Measurements from ENCODE around the gene MGLL. TPM values are rescaled to one million over a fixed set of nuclear protein-coding genes. Genes with fewer than 3 reads are reported as not detected.
A peak's percentile ranks its signal among the peaks of the same experiment; 100 is the strongest.

MGLL gene
- total RNA-seq, 2 experiments from 2014 or later: 19.2 to 21.6 TPM

- DNase-seq (ENCODE audit: low spot score): no peak
- no peak overlapping the region for H3K4me3 ChIP-seq (ENCODE audit: low read depth, low read length, poor library complexity, severe bottlenecking)
- ChIA-PET POLR2A (no interaction called here), CTCF (ENCODE audit: unreplicated experiment) (no interaction called here)
- H2AFZ ChIP-seq (ENCODE audit: low read length): no peak overlapping the region
- no peak overlapping the region for H3K4me2 ChIP-seq (ENCODE audit: low read length)
- no peak for TF ChIP-seq CTCF (conservative IDR thresholded peaks at IDR 0.05; ENCODE audit: low read length)
- TF ChIP-seq EZH2phosphoT487 (IDR thresholded peaks at IDR 0.05; ENCODE audit: borderline replicate concordance, low read depth, low read length): no peak
- no peaks in the 10 kb centered on the region for H3K9me3 ChIP-seq (ENCODE audit: low read length)
- BruUV-seq (replicated peaks): no TSS peak
- no peak overlapping the region for H3K27ac ChIP-seq (ENCODE audit: low read depth, low read length, poor library complexity, severe bottlenecking)
- no peaks in the 10 kb centered on the region for H3K79me2 ChIP-seq (ENCODE audit: insufficient read depth, low read depth, low read length)
- no peaks in the 10 kb centered on the region for H3K36me3 ChIP-seq (ENCODE audit: insufficient read depth, low read length)
- intact Hi-C loops (cut with micrococcal nuclease; ENCODE audit: unreplicated experiment): no loop called here
- no peaks in the 10 kb centered on the region for H3K9me2 ChIP-seq (ENCODE audit: insufficient read depth, low read length)
- no peaks in the 10 kb centered on the region for H3K4me1 ChIP-seq (ENCODE audit: insufficient read depth, low read length, poor library complexity, severe bottlenecking)
- H4K20me1 ChIP-seq (ENCODE audit: insufficient read depth, low read length): no peaks in the 10 kb centered on the region
These were observed 167.9 kb downstream of the MGLL start for GRCh38 chr3:127654374-127654773.

GRCh38 chr3:127652246-127652995 lies 169.9 kb downstream of the MGLL start:
- Histone ChIP-seq H3K27ac (ENCODE audit: low read depth, low read length, poor library complexity, severe bottlenecking) (no peak overlapping the region), H3K36me3 (ENCODE audit: insufficient read depth, low read length) (no peaks in the 10 kb centered on the region), H3K4me1 (ENCODE audit: insufficient read depth, low read length, poor library complexity, severe bottlenecking) (no peaks in the 10 kb centered on the region), H2AFZ (ENCODE audit: low read length) (no peak overlapping the region), H3K4me3 (ENCODE audit: low read depth, low read length, poor library complexity, severe bottlenecking) (no peak overlapping the region), H4K20me1 (ENCODE audit: insufficient read depth, low read length) (no peaks in the 10 kb centered on the region), H3K9me3 (ENCODE audit: low read length) (no peaks in the 10 kb centered on the region), H3K79me2 (ENCODE audit: insufficient read depth, low read depth, low read length) (no peaks in the 10 kb centered on the region), H3K9me2 (ENCODE audit: insufficient read depth, low read length) (no peaks in the 10 kb centered on the region), H3K4me2 (ENCODE audit: low read length) (no peak overlapping the region)
- POLR2A ChIA-PET: interaction anchor here (0.6 kb wide), 1 partner anchor 188 kb away, joined by 3 read pairs; no protein-coding TSS in a partner anchor
- no TSS peak for BruUV-seq (replicated peaks)
- CTCF ChIA-PET (ENCODE audit: unreplicated experiment): no interaction called here
- intact Hi-C loops (cut with micrococcal nuclease; ENCODE audit: unreplicated experiment): loop anchor here (1.0 to 2.0 kb wide), 3 partner anchors 180 to 319 kb away; no protein-coding TSS in a partner anchor
- TF ChIP-seq EZH2phosphoT487 (IDR thresholded peaks at IDR 0.05; ENCODE audit: borderline replicate concordance, low read depth, low read length) (no peak), CTCF (conservative IDR thresholded peaks at IDR 0.05; ENCODE audit: low read length) (peak; percentile 83)
- peak; percentile 49 for DNase-seq (ENCODE audit: low spot score)

Data from OCI-LY7 (cell line).